ENCODE results near the gene OTX1. TPM values are rescaled to one million over a fixed set of nuclear protein-coding genes. Genes with fewer than 3 reads are reported as not detected.
"Not testable (repeated sequence)": the region's sequence is repeated elsewhere in the genome, so short reads cannot be mapped to it uniquely, and the experiment has no call there.

OTX1 gene
- total RNA-seq, 1 donor from 2014 or later = 0.10 TPM

DNA sequence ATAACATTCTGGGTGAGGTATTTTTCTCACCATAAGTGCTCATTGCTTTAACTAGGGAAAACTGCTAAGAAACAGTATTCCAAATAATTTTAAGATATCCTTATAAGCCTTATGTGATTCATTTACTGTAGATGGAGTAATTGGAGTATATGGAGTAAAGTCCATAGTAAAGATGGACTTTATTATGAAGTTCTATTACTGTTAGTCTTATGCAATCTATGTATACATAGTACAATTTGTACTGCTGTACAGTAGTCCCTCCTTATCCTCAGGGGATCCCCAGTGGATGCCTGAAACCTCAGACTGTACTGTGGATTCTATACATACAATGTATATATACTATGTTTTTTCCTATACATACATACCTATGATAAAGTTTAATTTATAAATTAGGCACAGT lies 41.1 kb upstream of the OTX1 start:
- Mint-ChIP-seq H3K4me1 (ENCODE audit: low read depth) (peaks cover 3% of the 10 kb centered on the region), H3K27me3 (ENCODE audit: low read depth) (no peaks in the 10 kb centered on the region), H3K9me3 (ENCODE audit: low read depth) (no peaks in the 10 kb centered on the region)

DNA sequence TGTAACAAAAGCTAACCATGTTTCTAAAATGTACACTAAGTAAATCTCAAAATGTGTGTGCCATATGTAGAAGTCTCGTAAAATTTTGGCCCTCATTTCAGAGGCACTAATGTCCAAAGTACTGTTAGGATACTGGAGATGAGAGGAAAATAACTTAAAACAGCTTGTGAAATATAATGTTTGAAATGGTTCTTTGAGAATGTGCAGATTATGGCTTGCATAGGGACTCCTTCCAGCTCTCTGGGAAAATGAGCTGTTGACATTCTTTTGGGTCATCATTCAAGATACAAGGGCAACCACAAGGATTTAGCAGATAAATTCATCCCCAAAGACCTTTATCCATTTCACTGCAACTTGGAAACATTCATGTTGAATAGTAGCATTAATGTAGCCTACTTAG lies 38.1 kb upstream of the OTX1 start:
- H3K27ac Mint-ChIP-seq (ENCODE audit: unreplicated experiment) = no peak overlapping the region
- H3K36me3 Mint-ChIP-seq (ENCODE audit: low read depth) = peaks cover 3% of the 10 kb centered on the region
- H3K4me3 Mint-ChIP-seq (ENCODE audit: unreplicated experiment) = no peak overlapping the region
- DNase-seq (ENCODE audit: low spot score) = no peak
- TF ChIP-seq, protein P1, sequence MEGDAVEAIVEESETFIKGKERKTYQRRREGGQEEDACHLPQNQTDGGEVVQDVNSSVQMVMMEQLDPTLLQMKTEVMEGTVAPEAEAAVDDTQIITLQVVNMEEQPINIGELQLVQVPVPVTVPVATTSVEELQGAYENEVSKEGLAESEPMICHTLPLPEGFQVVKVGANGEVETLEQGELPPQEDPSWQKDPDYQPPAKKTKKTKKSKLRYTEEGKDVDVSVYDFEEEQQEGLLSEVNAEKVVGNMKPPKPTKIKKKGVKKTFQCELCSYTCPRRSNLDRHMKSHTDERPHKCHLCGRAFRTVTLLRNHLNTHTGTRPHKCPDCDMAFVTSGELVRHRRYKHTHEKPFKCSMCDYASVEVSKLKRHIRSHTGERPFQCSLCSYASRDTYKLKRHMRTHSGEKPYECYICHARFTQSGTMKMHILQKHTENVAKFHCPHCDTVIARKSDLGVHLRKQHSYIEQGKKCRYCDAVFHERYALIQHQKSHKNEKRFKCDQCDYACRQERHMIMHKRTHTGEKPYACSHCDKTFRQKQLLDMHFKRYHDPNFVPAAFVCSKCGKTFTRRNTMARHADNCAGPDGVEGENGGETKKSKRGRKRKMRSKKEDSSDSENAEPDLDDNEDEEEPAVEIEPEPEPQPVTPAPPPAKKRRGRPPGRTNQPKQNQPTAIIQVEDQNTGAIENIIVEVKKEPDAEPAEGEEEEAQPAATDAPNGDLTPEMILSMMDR (IDR thresholded peaks at IDR 0.05) = no peak
- peaks cover 3% of the 10 kb centered on the region for H3K4me1 Mint-ChIP-seq (ENCODE audit: low read depth)
- H3K27me3 Mint-ChIP-seq (ENCODE audit: low read depth) = no peaks in the 10 kb centered on the region
- H3K9me3 Mint-ChIP-seq (ENCODE audit: low read depth) = no peaks in the 10 kb centered on the region

More for the DNA sequence above, 41.1 kb upstream of the OTX1 start:
- Mint-ChIP-seq H3K27ac (ENCODE audit: unreplicated experiment) (no peak overlapping the region), H3K4me3 (ENCODE audit: unreplicated experiment) (no peak overlapping the region), H3K36me3 (ENCODE audit: low read depth) (peaks cover 5% of the 10 kb centered on the region)
- TF ChIP-seq, protein P1 (IDR thresholded peaks at IDR 0.05) = no peak
- DNase-seq (ENCODE audit: low spot score) = no peak

DNA sequence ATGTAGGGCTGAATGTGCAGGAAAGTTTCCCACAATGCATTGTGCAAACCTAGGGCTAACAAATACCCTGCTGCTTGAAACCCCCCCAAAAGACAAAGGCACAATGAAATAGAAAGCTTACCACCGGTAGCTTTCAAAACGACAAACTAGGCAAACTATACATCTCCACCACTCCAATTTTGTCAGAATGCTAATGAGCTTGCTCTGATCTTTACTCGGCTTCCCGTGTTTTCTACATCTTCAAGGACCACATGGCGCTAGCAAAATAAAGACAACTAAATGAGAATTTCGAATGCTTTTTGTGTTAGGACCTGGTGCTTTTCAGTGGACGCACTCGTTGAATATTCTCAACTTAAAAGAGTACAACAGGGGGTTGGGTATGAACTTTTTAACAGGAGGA lies 37.2 kb upstream of the OTX1 start:
- H3K27ac Mint-ChIP-seq (ENCODE audit: unreplicated experiment) = no peak overlapping the region
- peaks cover 3% of the 10 kb centered on the region for H3K36me3 Mint-ChIP-seq (ENCODE audit: low read depth)
- H3K27me3 Mint-ChIP-seq (ENCODE audit: low read depth) = no peaks in the 10 kb centered on the region
- TF ChIP-seq, protein P1 (IDR thresholded peaks at IDR 0.05) = no peak
- DNase-seq (ENCODE audit: low spot score) = no peak
- peaks cover 3% of the 10 kb centered on the region for H3K4me1 Mint-ChIP-seq (ENCODE audit: low read depth)
- no peak overlapping the region for H3K4me3 Mint-ChIP-seq (ENCODE audit: unreplicated experiment)
- no peaks in the 10 kb centered on the region for H3K9me3 Mint-ChIP-seq (ENCODE audit: low read depth)

DNA sequence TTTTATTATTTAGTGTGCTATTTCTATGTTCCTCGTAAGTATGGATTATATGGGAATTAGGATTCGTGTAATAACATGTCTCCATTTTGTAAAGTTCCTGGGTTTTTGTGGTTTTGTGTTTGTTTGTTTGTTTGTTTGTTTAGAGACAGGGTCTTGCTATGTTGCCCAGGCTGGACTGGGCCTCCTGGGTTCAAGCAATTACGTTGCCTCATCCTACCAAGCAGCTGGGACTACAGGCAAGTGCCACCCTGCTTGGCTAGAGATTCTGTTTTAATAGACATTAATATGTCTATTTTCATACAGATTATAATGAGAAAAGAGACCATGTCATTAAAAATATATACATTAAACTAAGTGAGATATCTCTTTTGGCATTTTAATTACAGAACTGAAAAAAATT lies 35.2 kb upstream of the OTX1 start:
- H3K36me3 Mint-ChIP-seq (ENCODE audit: low read depth) = peaks cover 3% of the 10 kb centered on the region
- no peaks in the 10 kb centered on the region for H3K9me3 Mint-ChIP-seq (ENCODE audit: low read depth)
- H3K27ac Mint-ChIP-seq (ENCODE audit: unreplicated experiment) = no peak overlapping the region
- H3K27me3 Mint-ChIP-seq (ENCODE audit: low read depth) = no peaks in the 10 kb centered on the region
- no peak for DNase-seq (ENCODE audit: low spot score)
- no peaks in the 10 kb centered on the region for H3K4me1 Mint-ChIP-seq (ENCODE audit: low read depth)
- H3K4me3 Mint-ChIP-seq (ENCODE audit: unreplicated experiment) = no peak overlapping the region
- TF ChIP-seq, protein P1 (IDR thresholded peaks at IDR 0.05) = no peak

DNA sequence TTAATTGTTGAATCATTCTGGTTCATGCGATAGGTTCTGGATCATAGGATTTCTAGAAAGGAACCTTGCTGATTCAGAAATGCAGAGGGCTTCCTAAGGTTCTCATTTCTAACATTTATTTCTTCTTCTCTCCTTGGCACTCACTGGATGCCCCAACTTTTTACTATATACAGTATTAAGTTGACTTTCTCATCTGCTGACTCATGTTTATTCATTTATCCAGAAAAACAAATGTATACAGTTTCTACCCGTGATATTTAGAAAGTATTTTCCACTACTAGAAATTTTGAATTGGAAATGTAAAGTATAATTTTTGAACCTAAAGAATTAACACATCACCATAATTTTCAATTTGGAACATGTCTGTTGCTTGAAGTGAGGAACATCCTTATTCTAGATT lies 32.2 kb upstream of the OTX1 start:
- Mint-ChIP-seq H3K27ac (ENCODE audit: unreplicated experiment) (no peak overlapping the region), H3K4me3 (ENCODE audit: unreplicated experiment) (no peak overlapping the region), H3K36me3 (ENCODE audit: low read depth) (no peaks in the 10 kb centered on the region)

DNA sequence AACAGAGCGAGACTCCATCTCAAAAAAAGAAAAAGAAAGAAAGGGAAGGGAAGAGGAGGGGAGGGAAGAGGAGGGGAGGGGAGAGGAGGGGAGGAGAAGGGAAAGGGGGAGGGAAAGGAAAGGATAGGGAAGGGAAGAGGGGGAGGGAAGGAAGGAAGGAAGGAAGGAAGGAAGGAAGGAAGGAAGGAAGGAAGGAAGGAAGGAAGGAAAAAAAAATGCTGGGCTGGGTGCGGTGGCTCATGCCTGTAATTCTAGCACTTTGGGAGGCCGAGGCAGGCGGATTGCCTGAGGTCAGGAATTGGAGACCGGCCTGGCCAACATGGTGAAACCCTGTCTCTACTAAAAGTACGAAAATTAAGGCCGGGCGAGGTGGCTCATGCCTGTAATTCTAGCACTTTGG lies 30.9 kb upstream of the OTX1 start:
- H3K9me3 Mint-ChIP-seq (ENCODE audit: low read depth); DNase-seq (ENCODE audit: low spot score); H3K27me3 Mint-ChIP-seq (ENCODE audit: low read depth); H3K27ac Mint-ChIP-seq (ENCODE audit: unreplicated experiment); H3K4me1 Mint-ChIP-seq (ENCODE audit: low read depth); H3K36me3 Mint-ChIP-seq (ENCODE audit: low read depth); H3K4me3 Mint-ChIP-seq (ENCODE audit: unreplicated experiment): not testable (repeated sequence)

More for the DNA sequence above, 32.2 kb upstream of the OTX1 start:
- DNase-seq (ENCODE audit: low spot score) = no peak
- Mint-ChIP-seq H3K4me1 (ENCODE audit: low read depth) (no peaks in the 10 kb centered on the region), H3K9me3 (ENCODE audit: low read depth) (no peaks in the 10 kb centered on the region), H3K27me3 (ENCODE audit: low read depth) (no peaks in the 10 kb centered on the region)
- TF ChIP-seq, protein P1 (IDR thresholded peaks at IDR 0.05) = no peak
